CD4-positive, alpha-beta T cell treated with Interferon alpha-2 for 1 hour (primary cell): ENCODE measurements around the gene MYOC.
"Not testable (repeated sequence)": the region's sequence is repeated elsewhere in the genome, so short reads cannot be mapped to it uniquely, and the experiment has no call there.

ENCODE experiments used
- DNase-seq, 2 donors: peaks; one replicate each; pipeline ENCODE4 v3.0.0-alpha.2; 2020 to 2022

Gene MYOC

GRCh38 chr1:171646249-171646560 lies 6.3 kb downstream of the MYOC start:
- no peak for DNase-seq

DNA sequence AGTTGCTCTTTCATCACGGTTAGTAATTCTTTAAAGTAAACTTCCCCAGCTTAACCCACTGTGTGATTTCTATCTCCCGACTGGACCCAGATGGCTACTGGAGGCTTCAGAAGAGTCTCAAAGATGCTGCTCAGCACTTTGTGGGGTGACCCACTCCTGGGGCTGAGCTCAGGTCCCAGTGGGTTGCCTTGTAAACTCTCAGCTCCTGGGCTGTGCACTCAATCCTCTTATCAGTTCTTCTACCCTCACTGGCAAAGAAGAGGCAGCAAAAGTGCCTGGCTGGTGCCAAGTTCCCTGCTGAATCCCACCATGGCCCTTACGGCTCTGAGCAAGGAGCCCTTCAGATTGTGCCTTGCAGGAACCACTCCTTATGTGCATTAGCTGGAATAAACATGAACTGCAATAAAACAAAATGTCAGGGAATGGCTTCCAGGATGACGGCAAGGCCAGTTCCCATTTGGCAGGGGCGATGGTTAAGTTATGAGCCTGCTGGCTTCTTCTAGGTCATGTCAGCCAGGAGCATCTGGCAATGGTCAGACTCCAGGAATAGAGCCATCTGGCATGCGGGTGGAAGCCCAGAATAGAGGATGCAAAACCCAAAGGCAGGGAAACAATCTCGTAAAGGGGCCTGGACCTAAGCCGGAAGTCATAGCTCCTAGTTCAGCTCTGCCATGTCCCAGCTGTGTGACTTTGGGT lies 6.8 kb downstream of the MYOC start:
- no peak for DNase-seq

DNA sequence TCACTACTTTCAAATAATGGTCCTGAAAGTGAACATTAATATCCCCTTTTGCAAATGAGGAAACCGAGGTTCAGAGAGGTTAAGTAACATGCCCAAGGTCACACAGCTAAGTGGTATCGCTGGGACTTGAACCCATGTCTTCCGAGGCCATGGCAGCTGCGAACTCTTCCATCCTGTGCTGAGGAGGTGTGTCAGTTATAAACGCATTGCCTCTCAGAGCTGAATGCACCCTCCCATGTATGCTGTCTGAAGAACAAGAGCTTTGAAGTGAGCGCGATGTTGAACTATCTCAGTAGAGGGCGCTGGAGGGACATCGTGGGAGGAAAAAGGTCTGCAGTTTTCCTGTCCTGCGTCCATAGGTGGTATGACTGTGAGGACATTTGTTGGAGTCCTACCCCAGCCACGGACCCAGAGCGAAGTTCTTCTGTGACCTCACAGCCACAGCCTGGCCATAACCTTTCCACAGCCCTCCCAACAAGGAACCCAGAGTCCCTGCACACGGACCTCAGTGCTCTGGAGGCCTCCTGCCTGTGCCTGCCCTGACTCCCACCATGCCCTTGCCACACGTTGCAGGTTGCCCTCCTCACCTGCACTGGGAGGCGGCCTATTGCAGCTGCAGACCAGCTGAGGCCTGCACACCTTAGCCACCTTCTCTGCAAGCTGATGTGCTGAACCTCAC lies 7.5 kb downstream of the MYOC start:
- peak; percentile 52 to 70 for DNase-seq

- DNase-seq, result no peak
Observed at GRCh38 chr1:171643156-171643555, 9.3 kb downstream of the MYOC start.

- no peak for DNase-seq
Observed at GRCh38 chr1:171642197-171642596, 10.3 kb downstream of the MYOC start.

GRCh38 chr1:171641076-171641864 lies 11.2 kb downstream of the MYOC start:
- DNase-seq, result no peak

GRCh38 chr1:171640225-171640624 lies 12.3 kb downstream of the MYOC start:
- DNase-seq, result no peak

DNA sequence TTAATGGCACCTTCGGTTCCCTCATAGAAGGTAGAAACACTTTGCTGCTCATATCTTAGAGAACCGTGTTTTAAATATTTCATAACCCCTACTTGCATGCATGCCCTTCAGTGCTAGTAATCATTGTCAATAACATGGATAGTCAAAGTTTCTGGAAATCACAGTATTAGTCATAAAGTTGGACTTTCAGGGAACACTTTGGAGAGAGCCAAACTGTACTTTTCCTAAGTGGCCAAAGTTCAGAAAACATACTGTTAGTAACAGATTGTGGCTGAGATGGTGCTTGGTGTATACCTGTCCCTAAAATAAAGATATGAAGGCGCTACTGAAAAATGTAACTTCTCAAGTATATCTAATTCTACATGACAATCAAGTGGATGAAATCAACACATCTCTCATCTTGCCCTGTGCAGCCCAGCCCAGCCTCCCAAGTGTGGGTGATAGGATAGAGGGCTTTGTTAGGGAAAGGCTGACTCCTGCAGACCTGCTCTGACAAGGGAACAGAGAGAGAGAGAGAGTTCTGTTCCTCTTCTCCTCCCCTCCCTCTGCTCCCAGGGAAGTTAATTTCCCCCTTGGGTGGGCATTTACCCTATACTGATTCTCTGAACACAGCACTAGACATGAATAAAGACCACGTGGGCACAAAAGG lies 14.4 kb downstream of the MYOC start:
- no peak for DNase-seq

- DNase-seq, result no peak
Observed at GRCh38 chr1:171636141-171636540, 16.3 kb downstream of the MYOC start.

DNA sequence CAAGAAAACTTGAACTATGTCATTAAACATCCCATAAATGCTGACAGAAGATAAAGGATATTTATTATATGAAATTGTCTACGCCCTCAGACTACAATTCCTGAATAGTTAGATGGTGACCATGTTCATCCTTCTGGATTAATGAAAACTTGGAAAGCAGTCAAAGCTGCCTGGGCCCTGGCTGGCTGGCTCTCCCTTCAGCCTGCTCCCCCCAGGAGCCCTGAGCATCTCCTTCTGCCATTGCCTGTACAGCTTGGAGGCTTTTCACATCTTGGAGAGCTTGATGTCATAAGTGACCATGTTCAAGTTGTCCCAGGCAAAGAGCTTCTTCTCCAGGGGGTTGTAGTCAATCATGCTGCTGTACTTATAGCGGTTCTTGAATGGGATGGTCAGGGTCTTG lies 16.8 kb downstream of the MYOC start:
- DNase-seq, result no peak

GRCh38 chr1:171628225-171628624 lies 24.3 kb downstream of the MYOC start:
- no peak for DNase-seq

DNA sequence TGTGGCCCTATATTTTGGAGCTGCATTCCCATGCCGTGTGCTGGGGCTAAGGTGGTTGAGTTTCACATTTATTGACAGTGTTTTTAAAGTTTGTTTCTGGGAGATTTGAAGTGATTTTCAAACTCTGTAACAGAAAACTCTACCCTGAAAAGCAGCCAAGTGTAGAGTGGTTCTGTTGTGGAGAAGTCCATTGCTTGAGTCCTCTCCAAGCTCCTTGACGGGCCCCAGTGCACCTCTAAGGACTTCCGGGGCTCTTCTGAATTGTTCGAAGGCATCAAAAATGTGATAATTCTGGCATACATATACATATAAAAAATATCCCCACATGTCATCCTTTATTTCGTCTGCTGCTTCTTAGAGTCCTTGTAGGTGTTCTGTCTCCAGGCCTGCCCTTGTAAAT lies 25.5 kb downstream of the MYOC start:
- no peak for DNase-seq

GRCh38 chr1:171625225-171625624 lies 27.3 kb downstream of the MYOC start:
- DNase-seq, result no peak

GRCh38 chr1:171623651-171624331 lies 28.7 kb downstream of the MYOC start:
- no peak for DNase-seq

DNA sequence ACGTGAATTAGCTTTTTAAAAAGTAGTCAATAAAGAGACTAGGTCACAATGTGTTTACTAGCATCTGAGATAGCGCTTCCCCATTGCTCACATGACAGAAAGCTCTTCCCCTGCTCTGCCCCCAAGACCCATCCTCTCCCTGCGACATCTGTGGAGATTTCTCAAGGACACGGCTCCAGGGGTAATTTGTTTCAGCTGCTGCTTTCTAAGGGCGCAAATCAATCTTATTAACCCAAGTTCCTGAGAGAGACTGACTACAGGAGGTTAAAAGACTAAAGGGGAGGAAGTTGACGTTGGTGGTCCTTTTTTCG lies 30.4 kb downstream of the MYOC start, which contains the start of gene MYOCOS:
MYOCOS (plus strand) TSS at position 92 of the 311 bp plus-strand sequence. CDS start 1,641 bp downstream, outside the sequence.
- no peak for DNase-seq

DNA sequence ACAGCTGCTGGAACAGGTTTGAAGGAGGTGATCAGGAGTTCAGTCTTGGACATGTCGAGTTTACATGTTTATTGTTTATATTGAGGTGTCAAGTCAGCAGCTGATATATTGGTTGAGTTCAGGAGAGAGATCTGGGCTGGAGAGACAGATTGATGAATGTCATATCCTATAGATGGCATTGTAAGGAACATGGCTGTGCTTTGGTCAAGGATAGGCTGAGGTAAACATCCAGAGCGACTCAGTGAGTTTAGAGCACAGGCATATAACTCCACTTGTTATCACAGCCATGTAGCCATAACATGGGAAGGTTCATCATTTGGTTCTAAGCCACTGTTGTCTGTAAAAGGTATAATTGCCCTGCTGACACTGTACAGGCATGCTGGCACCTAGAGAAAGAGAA lies 35.9 kb downstream of the MYOC start:
- DNase-seq, result no peak

DNA sequence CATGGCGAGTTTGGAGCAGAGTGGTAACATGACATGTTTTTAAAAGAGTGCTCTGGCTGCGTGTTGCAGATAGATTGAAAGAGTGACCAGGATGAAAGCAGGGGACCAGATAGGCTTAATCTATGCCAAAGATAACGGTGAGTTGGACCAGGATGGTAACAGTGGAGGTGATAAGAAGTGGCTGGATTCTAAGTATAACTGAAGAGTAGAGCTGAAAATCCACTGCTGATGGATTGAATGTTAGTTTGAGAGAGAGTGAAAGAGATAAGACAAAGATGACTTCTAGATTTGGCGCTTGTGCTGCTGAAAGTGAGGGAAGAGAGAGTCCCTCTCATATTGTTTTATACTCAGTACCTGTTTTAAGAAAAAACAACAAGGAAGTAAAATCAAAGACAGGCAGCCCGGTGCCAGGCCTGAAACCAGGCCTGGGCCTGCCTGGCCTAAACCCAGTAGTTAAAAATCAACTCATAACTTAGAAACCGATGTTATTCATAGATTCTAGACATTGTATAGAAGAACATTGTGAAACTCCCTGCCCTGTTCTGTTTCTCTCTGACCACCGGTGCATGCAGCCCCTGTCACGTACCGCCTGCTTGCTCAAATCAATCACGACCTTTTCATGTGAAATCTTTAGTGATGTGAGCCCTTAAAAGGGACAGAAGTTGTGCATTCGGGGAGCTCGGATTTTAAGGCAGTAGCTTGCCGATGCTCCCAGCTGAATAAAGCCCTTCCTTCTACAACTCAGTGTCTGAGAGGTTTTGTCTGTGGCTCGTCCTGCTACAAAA lies 37.2 kb downstream of the MYOC start:
- DNase-seq, result not testable (repeated sequence)

GRCh38 chr1:171613282-171613681 lies 39.2 kb downstream of the MYOC start:
- no peak for DNase-seq

DNA sequence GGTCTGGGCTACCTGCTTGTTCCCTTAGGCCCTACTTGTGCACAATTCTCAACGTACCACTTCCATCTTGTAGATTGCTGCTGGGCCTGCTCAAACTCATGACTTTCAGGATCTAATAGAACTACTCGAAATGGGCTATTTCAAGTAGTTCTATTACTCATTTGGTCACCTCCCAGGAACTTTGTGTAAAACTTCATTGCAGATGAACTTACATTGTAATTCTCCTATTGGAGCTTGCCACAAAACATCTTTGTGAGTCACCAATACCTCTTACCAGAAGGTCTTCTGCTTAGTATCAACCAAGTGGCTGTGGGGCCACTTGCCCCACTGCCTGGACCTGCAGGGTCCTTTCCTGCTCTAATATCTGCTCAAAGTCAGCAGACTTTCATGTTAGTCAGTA lies 41.2 kb downstream of the MYOC start:
- DNase-seq, result no peak

- no peak for DNase-seq
Observed at GRCh38 chr1:171610385-171610784, 42.1 kb downstream of the MYOC start.

DNA sequence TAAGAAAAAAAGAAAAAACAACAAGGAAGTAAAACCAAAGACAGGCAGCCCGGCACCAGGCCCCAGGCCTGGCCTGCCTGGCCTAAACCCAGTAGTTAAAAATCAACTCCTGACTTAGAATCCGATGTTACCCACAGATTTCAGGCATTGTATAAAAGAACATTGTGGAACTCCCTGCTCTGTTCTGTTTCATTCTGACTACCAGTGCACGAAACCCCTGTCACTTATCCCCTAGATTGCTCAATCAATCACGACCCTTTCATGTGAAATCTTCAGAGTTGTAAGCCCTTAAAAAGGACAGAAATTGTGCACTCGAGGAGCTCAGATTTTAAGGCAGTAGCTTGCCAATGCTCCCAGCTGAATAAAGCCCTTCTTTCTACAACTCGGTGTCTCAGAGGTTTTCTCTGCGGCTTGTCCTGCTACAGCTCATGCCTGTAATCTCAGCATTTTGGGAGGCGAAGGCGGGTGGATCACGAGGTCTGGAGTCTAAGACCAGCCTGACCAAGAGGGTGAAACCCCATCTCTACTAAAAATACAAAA lies 46.0 kb downstream of the MYOC start:
- no peak for DNase-seq

GRCh38 chr1:171603042-171603441 lies 49.4 kb downstream of the MYOC start:
- DNase-seq, result not testable (repeated sequence)
